Calu3 (cell line): ENCODE measurements around the gene ENPP6. TPM values are rescaled to one million over a fixed set of nuclear protein-coding genes. Genes with fewer than 3 reads are reported as not detected.
"Not testable (repeated sequence)": the region's sequence is repeated elsewhere in the genome, so short reads cannot be mapped to it uniquely, and the experiment has no call there.

Experiments used
- BruUV-seq: library from RNA; stranded (reverse); fragments of 400-500 nt; replicated peaks from 2 replicates; lab custom pipeline; 2021; lab: Mats Ljungman, UMichigan
- CTCF ChIA-PET: fragments of 300-600 bp; sonication (Branson Sonifier 250); formaldehyde crosslinking; loops from one replicate; lab custom pipeline; 2022; ENCODE audit warnings: antibody characterized with exemption; lab: Charles Lee
- DNase-seq: peaks from one replicate; pipeline ENCODE4 v3.0.0; 2022
- H3K27ac Mint-ChIP-seq: one replicate; pipeline ENCODE4 v1.8.0; 2022; ENCODE audit warnings: mixed read lengths; ENCODE audit not compliant: unreplicated experiment
- H3K27me3 Mint-ChIP-seq: one replicate; pipeline ENCODE4 v1.8.0; 2022; ENCODE audit warnings: mixed read lengths; ENCODE audit not compliant: unreplicated experiment
- H3K36me3 Mint-ChIP-seq: one replicate; pipeline ENCODE4 v1.8.0; 2022; ENCODE audit warnings: mild to moderate bottlenecking, moderate library complexity, mixed read lengths; ENCODE audit not compliant: insufficient read depth, unreplicated experiment
- H3K4me1 Mint-ChIP-seq: one replicate; pipeline ENCODE4 v1.8.0; 2022; ENCODE audit warnings: mild to moderate bottlenecking, low read depth, mixed read lengths; ENCODE audit not compliant: unreplicated experiment
- H3K4me3 Mint-ChIP-seq: one replicate; pipeline ENCODE4 v1.8.0; 2022; ENCODE audit warnings: mild to moderate bottlenecking, low read depth, moderate library complexity, mixed read lengths; ENCODE audit not compliant: unreplicated experiment
- H3K9me3 Mint-ChIP-seq: one replicate; pipeline ENCODE4 v1.8.0; 2022; ENCODE audit warnings: low read depth, mixed read lengths; ENCODE audit not compliant: unreplicated experiment
- CTCF ChIP-seq: fragments of 200-600 bp; IDR thresholded peaks from one replicate; pipeline ENCODE4 v1.8.0; 2022; ENCODE audit warnings: antibody characterized with exemption; ENCODE audit not compliant: unreplicated experiment
- intact Hi-C: fragments of 100-400 bp; cut with micrococcal nuclease; formaldehyde crosslinking; loops from one replicate; pipeline ENCODE4 v1.10.0; 2022; ENCODE audit not compliant: unreplicated experiment
- total RNA-seq: library from RNA; stranded (reverse); gene quantifications from 2 replicates; pipeline ENCODE4 v1.2.3, GENCODE V29; 2022

Gene ENPP6
- total RNA-seq, 1 experiment from 2014 or later, result not detected

- intact Hi-C loops, result no loop called here
- no peak overlapping the region for H3K27ac Mint-ChIP-seq
- DNase-seq, result no peak
- H3K4me3 Mint-ChIP-seq, result no peak overlapping the region
- BruUV-seq, result no TSS peak
- no peaks in the 10 kb centered on the region for H3K36me3 Mint-ChIP-seq
- H3K27me3 Mint-ChIP-seq, result peaks cover 30% of the 10 kb centered on the region
- CTCF ChIA-PET, result no interaction called here
- H3K4me1 Mint-ChIP-seq, result no peaks in the 10 kb centered on the region
- TF ChIP-seq CTCF, result no peak
- no peaks in the 10 kb centered on the region for H3K9me3 Mint-ChIP-seq
Observed at GRCh38 chr4:184143770-184144564, 73.7 kb downstream of the ENPP6 start.

- H3K27me3 Mint-ChIP-seq, result peaks cover 24% of the 10 kb centered on the region
- no TSS peak for BruUV-seq
- CTCF ChIA-PET, result no interaction called here
- no peak for TF ChIP-seq CTCF
- no peak overlapping the region for H3K4me3 Mint-ChIP-seq
- no peaks in the 10 kb centered on the region for H3K4me1 Mint-ChIP-seq
- no peaks in the 10 kb centered on the region for H3K9me3 Mint-ChIP-seq
- DNase-seq, result no peak
- no peak overlapping the region for H3K27ac Mint-ChIP-seq
- H3K36me3 Mint-ChIP-seq, result no peaks in the 10 kb centered on the region
- intact Hi-C loops, result no loop called here
Observed at GRCh38 chr4:184142121-184143000, 75.3 kb downstream of the ENPP6 start.

- intact Hi-C loops, H3K9me3 Mint-ChIP-seq, H3K4me3 Mint-ChIP-seq, BruUV-seq, H3K36me3 Mint-ChIP-seq, H3K27ac Mint-ChIP-seq, CTCF ChIA-PET, DNase-seq, H3K4me1 Mint-ChIP-seq: not testable (repeated sequence)
- H3K27me3 Mint-ChIP-seq, result peaks cover 13% of the 10 kb centered on the region
Observed at GRCh38 chr4:184140901-184141300, 76.8 kb downstream of the ENPP6 start.

- H3K4me1 Mint-ChIP-seq, result no peaks in the 10 kb centered on the region
- H3K36me3 Mint-ChIP-seq, result no peaks in the 10 kb centered on the region
- intact Hi-C loops, result no loop called here
- no peak for DNase-seq
- peaks cover 7% of the 10 kb centered on the region for H3K9me3 Mint-ChIP-seq
- CTCF ChIA-PET, result no interaction called here
- no peaks in the 10 kb centered on the region for H3K27me3 Mint-ChIP-seq
- no TSS peak for BruUV-seq
- H3K27ac Mint-ChIP-seq, result no peak overlapping the region
- no peak overlapping the region for H3K4me3 Mint-ChIP-seq
- no peak for TF ChIP-seq CTCF
Observed at GRCh38 chr4:184136525-184136924, 81.1 kb downstream of the ENPP6 start.
